ENCODE results near the gene GLRX5.

GRCh38 chr14:95515596-95516552, 19.0 kb upstream of the GLRX5 start:
- peak; percentile 39 to 81 (median 63) for TF ChIP-seq CTCF (IDR thresholded peaks at IDR 0.05 in 8 of 11, conservative IDR thresholded peaks at IDR 0.05 in 3 of 11)
- TF ChIP-seq POLR2AphosphoS5 (IDR thresholded peaks at IDR 0.05): peak; percentile 58 to 88 (median 86)

All from spleen (tissue), 7 donors.